Ascending aorta (tissue), 2 donors: Measurements from ENCODE around the gene PGAM1. TPM values are rescaled to one million over a fixed set of nuclear protein-coding genes. Genes with fewer than 3 reads are reported as not detected.

Source experiments
- DNase-seq, 2 donors: peaks; one replicate each; pipeline ENCODE4 v3.0.0-alpha.2; 2019; ENCODE audit warnings: low spot score in 2 of 2
- H3K27ac ChIP-seq, 2 donors: fragments of 200-600 bp; sonication (generic); one replicate each; pipeline ENCODE4 v1.5.1; 2016 to 2017; ENCODE audit warnings: mild to moderate bottlenecking in 1 of 2
- H3K27me3 ChIP-seq: fragments of 200-600 bp; sonication (generic); one replicate; pipeline ENCODE4 v1.5.1; 2017
- H3K36me3 ChIP-seq, 2 donors: fragments of 200-600 bp; sonication (generic); one replicate each; pipeline ENCODE4 v1.5.1; 2016
- H3K4me1 ChIP-seq, 2 donors: fragments of 200-600 bp; sonication (generic); one replicate each; pipeline ENCODE4 v1.5.1; 2016 to 2017; ENCODE audit warnings: mild to moderate bottlenecking in 1 of 2
- H3K4me3 ChIP-seq, 2 donors: fragments of 200-600 bp; sonication (generic); one replicate each; pipeline ENCODE4 v1.5.1; 2016 to 2017; ENCODE audit warnings: mild to moderate bottlenecking in 1 of 2
- H3K9me3 ChIP-seq, 2 donors: fragments of 200-600 bp; sonication (generic); one replicate each; pipeline ENCODE4 v1.5.1; 2016
- CTCF ChIP-seq, 3 experiments: fragments of 200-600 bp in 2 of 3; fragments of 450-650 bp in 1 of 3; sonication (generic) in 2 of 3; IDR thresholded peaks; one replicate each; pipeline ENCODE4 v1.5.1; 2016 to 2019; ENCODE audit warnings: antibody characterized with exemption in 3 of 3, mild to moderate bottlenecking in 1 of 3, moderate library complexity in 1 of 3
- intact Hi-C: fragments of 100-400 bp; cut with DNase I; formaldehyde crosslinking; loops from one replicate; pipeline ENCODE4 v1.15.1; 2023
- total RNA-seq: library from RNA; depleted of rRNA; stranded (reverse); fragments of >200 nt; gene quantifications from one replicate; pipeline ENCODE4 v1.1.0, GENCODE V29; 2016

Gene PGAM1
- total RNA-seq, 1 donor from 2014 or later: 171 TPM

- H3K27me3 ChIP-seq: no peaks in the 10 kb centered on the region
- peak overlapping the region; percentile 9 to 41 for H3K27ac ChIP-seq
- intact Hi-C loops: no loop called here
- no peak overlapping the region for H3K4me3 ChIP-seq
- no peak for TF ChIP-seq CTCF (IDR thresholded peaks at IDR 0.05)
- DNase-seq: no peak
- peaks cover 0 to 14% of the 10 kb centered on the region in 2 donors for H3K4me1 ChIP-seq
- H3K36me3 ChIP-seq: peaks cover 47 to 60% of the 10 kb centered on the region in 2 donors
- H3K9me3 ChIP-seq: no peaks in the 10 kb centered on the region
These were observed 28.5 kb downstream of the PGAM1 start for GRCh38 chr10:97454330-97455036.

GRCh38 chr10:97456034-97456685 lies 30.2 kb downstream of the PGAM1 start:
- H3K36me3 ChIP-seq: peaks cover 64 to 77% of the 10 kb centered on the region in 2 donors
- intact Hi-C loops: no loop called here
- peak overlapping the region in 1 of 2 donors; percentile 18 for H3K27ac ChIP-seq
- H3K4me1 ChIP-seq: peaks cover 0 to 12% of the 10 kb centered on the region in 2 donors
- H3K9me3 ChIP-seq: no peaks in the 10 kb centered on the region
- no peak for DNase-seq
- no peak overlapping the region for H3K4me3 ChIP-seq
- TF ChIP-seq CTCF (IDR thresholded peaks at IDR 0.05): no peak
- H3K27me3 ChIP-seq: no peaks in the 10 kb centered on the region

GRCh38 chr10:97456686-97457065 lies 30.7 kb downstream of the PGAM1 start:
- Histone ChIP-seq H3K36me3 (peaks cover 69 to 80% of the 10 kb centered on the region in 2 donors), H3K4me1 (peaks cover 0 to 12% of the 10 kb centered on the region in 2 donors), H3K27me3 (no peaks in the 10 kb centered on the region), H3K27ac (no peak overlapping the region), H3K9me3 (no peaks in the 10 kb centered on the region), H3K4me3 (no peak overlapping the region)
- intact Hi-C loops: no loop called here
- no peak for DNase-seq
- no peak for TF ChIP-seq CTCF (IDR thresholded peaks at IDR 0.05)

GRCh38 chr10:97459111-97459510 lies 33.1 kb downstream of the PGAM1 start:
- H3K4me1 ChIP-seq: peaks cover 0 to 9% of the 10 kb centered on the region in 2 donors
- H3K27me3 ChIP-seq: no peaks in the 10 kb centered on the region
- no peak for DNase-seq
- peaks cover 79 to 81% of the 10 kb centered on the region in 2 donors for H3K36me3 ChIP-seq
- no peak for TF ChIP-seq CTCF (IDR thresholded peaks at IDR 0.05)
- no peak overlapping the region for H3K27ac ChIP-seq
- no peak overlapping the region for H3K4me3 ChIP-seq
- H3K9me3 ChIP-seq: no peaks in the 10 kb centered on the region
- intact Hi-C loops: no loop called here

GRCh38 chr10:97459933-97460332 lies 33.9 kb downstream of the PGAM1 start:
- H3K27ac ChIP-seq: no peak overlapping the region

More at GRCh38 chr10:97459933-97460332, 33.9 kb downstream of the PGAM1 start:
- Histone ChIP-seq H3K27me3 (no peaks in the 10 kb centered on the region), H3K36me3 (peaks cover 85 to 87% of the 10 kb centered on the region in 2 donors), H3K4me3 (no peak overlapping the region), H3K4me1 (peaks cover 0 to under 1% of the 10 kb centered on the region in 2 donors), H3K9me3 (no peaks in the 10 kb centered on the region)
- TF ChIP-seq CTCF (IDR thresholded peaks at IDR 0.05): no peak
- intact Hi-C loops: no loop called here
- DNase-seq: no peak
